NB4 (cell line): ENCODE results near the gene LCA5L.

ENCODE experiments used
- CTCF ChIP-seq: IDR thresholded peaks from one replicate; pipeline ENCODE4 v1.5.1; 2012; ENCODE audit warnings: low read depth, low read length
- POLR2A ChIP-seq: IDR thresholded peaks from 2 replicates; pipeline ENCODE4 v1.6.1; 2011; ENCODE audit warnings: mild to moderate bottlenecking; ENCODE audit not compliant: insufficient read length; ENCODE audit errors: extremely low read depth

- TF ChIP-seq CTCF = no peak
- no peak for TF ChIP-seq POLR2A
Measured at GRCh38 chr21:39472786-39473185, 27.2 kb upstream of the LCA5L start.
